SK-N-MC (cell line): ENCODE data around the gene GNG4.
A peak's percentile ranks its signal among the peaks of the same experiment; 100 is the strongest.

Experiments used
- DNase-seq: peaks from one replicate; pipeline ENCODE4 v3.0.0-alpha.2; 2011; ENCODE audit warnings: low read depth, low spot score
- H3K27ac ChIP-seq: fragments of 200-600 bp; sonication (generic); 2 replicates; pipeline ENCODE4 v1.5.1; 2016; ENCODE audit warnings: mixed run types
- H3K36me3 ChIP-seq: fragments of 200-600 bp; sonication (generic); 2 replicates; pipeline ENCODE4 v1.6.1; 2017; ENCODE audit warnings: antibody characterized with exemption, low read length, mixed read lengths; ENCODE audit not compliant: insufficient read depth
- H3K4me3 ChIP-seq: fragments of 200-600 bp; sonication (generic); 2 replicates; pipeline ENCODE4 v1.5.1; 2016
- H3K9ac ChIP-seq: fragments of 200-600 bp; sonication (generic); 2 replicates; pipeline ENCODE4 v1.8.0; 2017; ENCODE audit warnings: mixed run types, mixed read lengths; ENCODE audit not compliant: insufficient read length
- H3K9me3 ChIP-seq: fragments of 200-600 bp; sonication (generic); 2 replicates; pipeline ENCODE4 v1.6.1; 2017; ENCODE audit warnings: low read depth, mild to moderate bottlenecking, antibody characterized with exemption, low read length, moderate library complexity, mixed read lengths
- EZH2 ChIP-seq: fragments of 200-600 bp; sonication (generic); IDR thresholded peaks from one replicate; pipeline ENCODE4 v1.6.1; 2017; ENCODE audit warnings: antibody characterized with exemption
- FOXP2 ChIP-seq: optimal IDR thresholded peaks from 2 replicates; pipeline ENCODE3; 2011; ENCODE audit warnings: mild to moderate bottlenecking, moderate library complexity; ENCODE audit not compliant: insufficient read depth; ENCODE audit errors: extremely low read length, control extremely low read depth
- POLR2AphosphoS5 ChIP-seq: IDR thresholded peaks from 2 replicates; pipeline ENCODE4 v1.6.1; 2012; ENCODE audit warnings: mild to moderate bottlenecking, low read depth, low read length, borderline replicate concordance

The GNG4 gene

GRCh38 chr1:235649368-235650163 lies at the start of gene GNG4:
Gene GNG4 (minus strand): TSS chr1:235649784. CDS start chr1:235583838, 65,946 bp downstream.
- Histone ChIP-seq H3K4me3 (peak within 1 kb of the TSS; percentile 84), H3K36me3 (no peaks in the 10 kb centered on the region), H3K9ac (peak within 1 kb of the TSS; percentile 10), H3K27ac (no peak within 1 kb of the TSS), H3K9me3 (no peaks in the 10 kb centered on the region)
- DNase-seq = no peak
- no peak for TF ChIP-seq POLR2AphosphoS5
- no peak for TF ChIP-seq EZH2
- no peak for TF ChIP-seq FOXP2

- TF ChIP-seq FOXP2 = no peak
- no peak for TF ChIP-seq POLR2AphosphoS5
- TF ChIP-seq EZH2 = no peak
- Histone ChIP-seq H3K27ac (peak overlapping the region; percentile 64), H3K4me3 (peak overlapping the region; percentile 1; the same call in 1 of the 2 replicates), H3K36me3 (no peaks in the 10 kb centered on the region; the same call in 1 of the 2 replicates), H3K9ac (no peak overlapping the region), H3K9me3 (no peaks in the 10 kb centered on the region)
- DNase-seq = no peak
Measured at GRCh38 chr1:235697508-235697907, 47.9 kb upstream of the GNG4 start.

GRCh38 chr1:235689356-235689755 lies 39.8 kb upstream of the GNG4 start:
- no peak overlapping the region for H3K4me3 ChIP-seq
- no peak overlapping the region for H3K27ac ChIP-seq
- no peak for TF ChIP-seq FOXP2
- no peak for TF ChIP-seq POLR2AphosphoS5
- no peak for TF ChIP-seq EZH2
- no peak overlapping the region for H3K9ac ChIP-seq
- DNase-seq = no peak
- no peaks in the 10 kb centered on the region for H3K9me3 ChIP-seq
- H3K36me3 ChIP-seq = no peaks in the 10 kb centered on the region

GRCh38 chr1:235688096-235688495 lies 38.5 kb upstream of the GNG4 start:
- no peak overlapping the region for H3K9ac ChIP-seq
- DNase-seq = no peak
- H3K36me3 ChIP-seq = no peaks in the 10 kb centered on the region
- no peaks in the 10 kb centered on the region for H3K9me3 ChIP-seq
- TF ChIP-seq EZH2 (no peak), FOXP2 (no peak), POLR2AphosphoS5 (no peak)
- H3K4me3 ChIP-seq = no peak overlapping the region
- 0 out of 2 replicates have a peak overlapping the region, but pooled peaks have one; percentile 25 for H3K27ac ChIP-seq

GRCh38 chr1:235683653-235684052 lies 34.1 kb upstream of the GNG4 start:
- no peak for DNase-seq
- Histone ChIP-seq H3K9ac (no peak overlapping the region), H3K27ac (no peak overlapping the region)

GRCh38 chr1:235682216-235682615 lies 32.6 kb upstream of the GNG4 start:
- H3K27ac ChIP-seq = no peak overlapping the region
- no peak overlapping the region for H3K4me3 ChIP-seq
- DNase-seq = no peak
- no peak for TF ChIP-seq POLR2AphosphoS5
- TF ChIP-seq EZH2 = no peak
- TF ChIP-seq FOXP2 = no peak
- no peaks in the 10 kb centered on the region for H3K36me3 ChIP-seq
- H3K9ac ChIP-seq = no peak overlapping the region
- H3K9me3 ChIP-seq = no peaks in the 10 kb centered on the region

More at GRCh38 chr1:235683653-235684052, 34.1 kb upstream of the GNG4 start:
- H3K9me3 ChIP-seq = no peaks in the 10 kb centered on the region
- H3K36me3 ChIP-seq = no peaks in the 10 kb centered on the region
- TF ChIP-seq FOXP2 (no peak), POLR2AphosphoS5 (no peak), EZH2 (no peak)
- H3K4me3 ChIP-seq = no peak overlapping the region

- no peak for DNase-seq
- TF ChIP-seq POLR2AphosphoS5 (no peak), EZH2 (no peak), FOXP2 (no peak)
- H3K36me3 ChIP-seq = no peaks in the 10 kb centered on the region; the same call in 1 of the 2 replicates
- no peak overlapping the region for H3K9ac ChIP-seq
- H3K27ac ChIP-seq = no peak overlapping the region
- H3K4me3 ChIP-seq = no peak overlapping the region
- H3K9me3 ChIP-seq = no peaks in the 10 kb centered on the region
Measured at GRCh38 chr1:235679644-235680043, 30.1 kb upstream of the GNG4 start.

GRCh38 chr1:235679005-235679404 lies 29.4 kb upstream of the GNG4 start:
- no peak overlapping the region for H3K27ac ChIP-seq
- no peak for TF ChIP-seq FOXP2
- no peak for TF ChIP-seq POLR2AphosphoS5
- TF ChIP-seq EZH2 = no peak

More at GRCh38 chr1:235679005-235679404, 29.4 kb upstream of the GNG4 start:
- no peak for DNase-seq
- Histone ChIP-seq H3K36me3 (no peaks in the 10 kb centered on the region; the same call in 1 of the 2 replicates), H3K9me3 (no peaks in the 10 kb centered on the region), H3K4me3 (no peak overlapping the region), H3K9ac (no peak overlapping the region)
